Ectodermal cell (in vitro differentiated cells): Measurements from ENCODE around the gene CLEC19A.

Experiments used
- H3K27ac ChIP-seq: 2 replicates; pipeline ENCODE4 v1.7.0; 2013; ENCODE audit warnings: mild to moderate bottlenecking, low read depth, low read length; ENCODE audit not compliant: insufficient read depth, poor library complexity, severe bottlenecking
- H3K27me3 ChIP-seq: 2 replicates; pipeline ENCODE4 v1.7.0; 2013; ENCODE audit warnings: mild to moderate bottlenecking, low read length; ENCODE audit not compliant: insufficient read depth, control insufficient read depth, poor library complexity, severe bottlenecking
- H3K36me3 ChIP-seq: one replicate; pipeline ENCODE4 v1.7.0; 2013; ENCODE audit warnings: low read length; ENCODE audit not compliant: control insufficient read depth, insufficient read depth
- H3K4me1 ChIP-seq: one replicate; pipeline ENCODE4 v1.7.0; 2013; ENCODE audit warnings: low read length; ENCODE audit not compliant: control insufficient read depth, insufficient read depth
- H3K4me3 ChIP-seq: 2 replicates; pipeline ENCODE4 v1.7.0; 2013; ENCODE audit warnings: low read depth, low read length, control low read depth; ENCODE audit not compliant: insufficient read depth
- H3K9me3 ChIP-seq: 2 replicates; pipeline ENCODE4 v1.7.0; 2013; ENCODE audit warnings: mild to moderate bottlenecking, low read length, moderate library complexity; ENCODE audit not compliant: control insufficient read depth
- WGBS, 2 experiments: methylation state at CpG; one replicate each; pipeline ENCODE4 v1.1.7; 2013; ENCODE audit warnings: missing lambda C conversion rate in 2 of 2; 5-methylcytosine and 5-hydroxymethylcytosine counted together

The CLEC19A gene

GRCh38 chr16:19344980-19345379, 59.4 kb downstream of the CLEC19A start:
- Histone ChIP-seq H3K9me3 (no peaks in the 10 kb centered on the region), H3K4me3 (no peak overlapping the region), H3K36me3 (no peaks in the 10 kb centered on the region), H3K4me1 (peaks cover 10% of the 10 kb centered on the region), H3K27me3 (no peaks in the 10 kb centered on the region), H3K27ac (no peak overlapping the region)
- 79 to 83% methylated on average over 4 of the region's 4 CpGs for WGBS, 2 experiments

DNA sequence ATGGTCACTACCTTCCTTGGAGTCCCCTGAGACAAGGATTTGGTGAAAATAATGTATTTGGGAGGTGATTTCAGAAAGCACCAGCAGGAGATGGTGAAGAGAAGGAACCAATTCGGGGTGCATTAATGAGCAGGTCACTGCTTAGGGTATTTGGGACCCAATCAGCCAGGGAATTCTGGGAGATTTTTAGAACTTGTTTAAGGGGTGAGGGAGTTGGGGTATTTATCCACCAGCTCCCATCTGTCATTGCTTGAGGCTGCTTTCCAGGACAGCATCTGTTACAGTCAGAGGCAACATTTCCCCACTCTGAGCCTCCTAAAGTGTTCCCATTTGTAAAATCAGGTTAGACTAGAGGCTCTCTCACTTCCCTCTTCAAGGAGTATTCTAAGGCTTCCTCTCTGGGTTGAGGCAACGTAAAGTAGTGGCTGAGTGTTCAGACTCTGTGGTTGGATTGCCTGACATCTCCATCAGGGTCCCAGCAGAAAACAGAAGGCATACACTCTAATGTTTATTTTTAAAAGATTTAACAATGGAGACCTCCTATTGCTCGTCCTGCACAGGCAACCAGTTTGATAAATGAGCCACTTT, 60.9 kb downstream of the CLEC19A start:
- Histone ChIP-seq H3K4me1 (peaks cover 10% of the 10 kb centered on the region), H3K36me3 (no peaks in the 10 kb centered on the region), H3K27me3 (no peaks in the 10 kb centered on the region), H3K4me3 (no peak overlapping the region), H3K27ac (no peak overlapping the region), H3K9me3 (no peaks in the 10 kb centered on the region)
- WGBS, 2 experiments = 63 to 64% methylated on average over 3 of the region's 3 CpGs

DNA sequence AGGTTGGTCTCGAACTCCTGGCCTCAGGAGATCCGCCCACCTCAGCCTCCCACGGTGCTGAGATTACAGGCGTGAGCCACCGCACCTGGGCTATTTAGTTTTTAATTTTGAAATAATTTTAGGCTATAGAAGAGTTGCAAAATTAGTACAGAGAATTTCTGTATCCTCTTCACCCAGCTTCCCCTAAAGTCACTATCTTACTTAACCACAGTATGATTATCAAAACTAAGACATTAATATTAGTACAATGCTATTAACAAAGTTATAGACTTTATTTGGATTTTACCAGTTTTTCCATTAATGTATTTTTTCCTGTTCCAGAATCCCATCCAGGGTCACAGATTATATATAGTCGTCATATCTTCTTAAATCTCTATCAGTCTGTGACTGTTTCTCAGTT, 62.6 kb downstream of the CLEC19A start:
- Histone ChIP-seq H3K9me3 (no peaks in the 10 kb centered on the region), H3K4me1 (peaks cover 10% of the 10 kb centered on the region), H3K27ac (no peak overlapping the region), H3K36me3 (no peaks in the 10 kb centered on the region), H3K27me3 (no peaks in the 10 kb centered on the region), H3K4me3 (no peak overlapping the region)
- 91% methylated on average over 5 to 6 of the region's 6 CpGs for WGBS, 2 experiments

- Histone ChIP-seq H3K27me3 (no peaks in the 10 kb centered on the region), H3K4me3 (no peak overlapping the region), H3K9me3 (no peaks in the 10 kb centered on the region), H3K27ac (peak overlapping the region; percentile 31), H3K36me3 (no peaks in the 10 kb centered on the region), H3K4me1 (peaks cover 10% of the 10 kb centered on the region)
- WGBS, 2 experiments = 14 to 20% methylated on average over 11 of the region's 11 CpGs
Observed at GRCh38 chr16:19348578-19349315, 63.2 kb downstream of the CLEC19A start.

- H3K36me3 ChIP-seq = no peaks in the 10 kb centered on the region
- 87 to 90% methylated on average over 2 of the region's 2 CpGs for WGBS, 2 experiments
- no peaks in the 10 kb centered on the region for H3K27me3 ChIP-seq
- no peaks in the 10 kb centered on the region for H3K9me3 ChIP-seq
- H3K4me1 ChIP-seq = no peaks in the 10 kb centered on the region
- H3K27ac ChIP-seq = no peak overlapping the region
- no peak overlapping the region for H3K4me3 ChIP-seq
Observed at GRCh38 chr16:19354371-19354770, 68.8 kb downstream of the CLEC19A start.

GRCh38 chr16:19356024-19356952, 70.8 kb downstream of the CLEC19A start:
- no peaks in the 10 kb centered on the region for H3K36me3 ChIP-seq
- WGBS, 2 experiments = 95 to 100% methylated on average over 4 of the region's 4 CpGs

GRCh38 chr16:19359556-19359955, 74.0 kb downstream of the CLEC19A start:
- Histone ChIP-seq H3K27ac (no peak overlapping the region), H3K36me3 (no peaks in the 10 kb centered on the region), H3K4me1 (no peaks in the 10 kb centered on the region), H3K27me3 (no peaks in the 10 kb centered on the region), H3K9me3 (no peaks in the 10 kb centered on the region), H3K4me3 (no peak overlapping the region)
- WGBS, 2 experiments = 93 to 94% methylated on average over 2 of the region's 2 CpGs

More at GRCh38 chr16:19356024-19356952, 70.8 kb downstream of the CLEC19A start:
- no peak overlapping the region for H3K27ac ChIP-seq
- no peak overlapping the region for H3K4me3 ChIP-seq
- H3K4me1 ChIP-seq = no peaks in the 10 kb centered on the region
- no peaks in the 10 kb centered on the region for H3K27me3 ChIP-seq
- H3K9me3 ChIP-seq = no peaks in the 10 kb centered on the region
